BE2C (cell line): Measurements from ENCODE around the gene DALRD3.

ENCODE experiments used
- DNase-seq: peaks from one replicate; pipeline ENCODE4 v3.0.0-alpha.2; 2020
- H3K27me3 ChIP-seq: fragments of 250-450 bp; sonication (Bioruptor Pico); 2 replicates; pipeline ENCODE4 v1.5.1; 2020; ENCODE audit warnings: mild to moderate bottlenecking
- H3K36me3 ChIP-seq: fragments of 250-450 bp; sonication (Bioruptor Pico); 2 replicates; pipeline ENCODE4 v1.5.1; 2020; ENCODE audit warnings: mild to moderate bottlenecking
- H3K4me1 ChIP-seq: fragments of 250-450 bp; sonication (Bioruptor Pico); 2 replicates; pipeline ENCODE4 v1.5.1; 2020
- H3K4me3 ChIP-seq: 2 replicates; pipeline ENCODE4 v1.5.1; 2011; ENCODE audit warnings: low read depth, low read length
- H3K9me3 ChIP-seq: fragments of 250-450 bp; sonication (Bioruptor Pico); 2 replicates; pipeline ENCODE4 v1.5.1; 2020
- TF ChIP-seq, protein P1 (sequence below): IDR thresholded peaks from 2 replicates; pipeline ENCODE4 v1.5.1; 2012; ENCODE audit warnings: mild to moderate bottlenecking, low read depth, low read length

DALRD3 gene

DNA sequence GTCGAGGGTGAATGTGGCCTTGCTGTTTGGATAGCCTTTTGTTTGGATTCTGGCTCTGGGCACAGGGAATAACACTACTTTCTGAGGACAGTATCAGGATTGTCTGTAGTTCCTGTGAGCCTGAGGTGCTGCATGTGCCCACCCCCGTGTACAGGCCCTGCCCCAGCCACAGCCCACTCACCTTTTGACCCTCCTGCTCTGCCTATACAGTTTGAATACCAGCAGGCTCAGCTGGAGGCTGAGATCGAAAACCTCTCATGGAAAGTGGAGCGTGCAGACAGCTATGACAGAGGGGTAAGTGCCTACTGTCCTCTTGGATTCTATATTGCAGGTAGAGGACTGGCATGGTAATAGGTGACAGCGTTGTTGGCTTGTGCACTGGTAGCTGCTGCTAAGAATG lies 35.7 kb downstream of the DALRD3 start:
- no peaks in the 10 kb centered on the region for H3K4me1 ChIP-seq
- no peaks in the 10 kb centered on the region for H3K9me3 ChIP-seq
- H3K36me3 ChIP-seq, result peaks cover 21% of the 10 kb centered on the region
- no peak overlapping the region for H3K4me3 ChIP-seq
- TF ChIP-seq, protein P1, sequence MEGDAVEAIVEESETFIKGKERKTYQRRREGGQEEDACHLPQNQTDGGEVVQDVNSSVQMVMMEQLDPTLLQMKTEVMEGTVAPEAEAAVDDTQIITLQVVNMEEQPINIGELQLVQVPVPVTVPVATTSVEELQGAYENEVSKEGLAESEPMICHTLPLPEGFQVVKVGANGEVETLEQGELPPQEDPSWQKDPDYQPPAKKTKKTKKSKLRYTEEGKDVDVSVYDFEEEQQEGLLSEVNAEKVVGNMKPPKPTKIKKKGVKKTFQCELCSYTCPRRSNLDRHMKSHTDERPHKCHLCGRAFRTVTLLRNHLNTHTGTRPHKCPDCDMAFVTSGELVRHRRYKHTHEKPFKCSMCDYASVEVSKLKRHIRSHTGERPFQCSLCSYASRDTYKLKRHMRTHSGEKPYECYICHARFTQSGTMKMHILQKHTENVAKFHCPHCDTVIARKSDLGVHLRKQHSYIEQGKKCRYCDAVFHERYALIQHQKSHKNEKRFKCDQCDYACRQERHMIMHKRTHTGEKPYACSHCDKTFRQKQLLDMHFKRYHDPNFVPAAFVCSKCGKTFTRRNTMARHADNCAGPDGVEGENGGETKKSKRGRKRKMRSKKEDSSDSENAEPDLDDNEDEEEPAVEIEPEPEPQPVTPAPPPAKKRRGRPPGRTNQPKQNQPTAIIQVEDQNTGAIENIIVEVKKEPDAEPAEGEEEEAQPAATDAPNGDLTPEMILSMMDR, result no peak
- no peak for DNase-seq
- H3K27me3 ChIP-seq, result no peaks in the 10 kb centered on the region

DNA sequence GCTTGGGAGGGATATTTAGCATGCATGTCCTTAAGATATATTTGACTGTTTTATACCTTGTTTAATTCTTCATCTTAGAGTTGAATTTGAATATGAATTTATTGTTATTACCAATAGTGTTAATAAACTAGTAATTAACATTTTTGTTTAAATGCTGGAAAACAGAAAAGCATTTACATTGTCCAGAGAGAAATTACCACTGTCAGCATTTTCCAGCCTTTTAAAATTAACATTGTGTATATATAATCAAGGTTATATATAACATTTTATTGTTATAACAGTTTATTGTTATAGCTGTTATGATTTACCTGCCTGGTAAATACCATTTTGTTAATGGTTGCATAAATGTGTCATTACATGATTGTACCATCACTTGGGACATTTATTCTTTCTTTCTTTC lies 36.4 kb downstream of the DALRD3 start:
- peaks cover 21% of the 10 kb centered on the region for H3K36me3 ChIP-seq
- no peak overlapping the region for H3K4me3 ChIP-seq
- no peaks in the 10 kb centered on the region for H3K4me1 ChIP-seq
- H3K27me3 ChIP-seq, result no peaks in the 10 kb centered on the region
- no peak for DNase-seq
- TF ChIP-seq, protein P1, result no peak
- no peaks in the 10 kb centered on the region for H3K9me3 ChIP-seq

DNA sequence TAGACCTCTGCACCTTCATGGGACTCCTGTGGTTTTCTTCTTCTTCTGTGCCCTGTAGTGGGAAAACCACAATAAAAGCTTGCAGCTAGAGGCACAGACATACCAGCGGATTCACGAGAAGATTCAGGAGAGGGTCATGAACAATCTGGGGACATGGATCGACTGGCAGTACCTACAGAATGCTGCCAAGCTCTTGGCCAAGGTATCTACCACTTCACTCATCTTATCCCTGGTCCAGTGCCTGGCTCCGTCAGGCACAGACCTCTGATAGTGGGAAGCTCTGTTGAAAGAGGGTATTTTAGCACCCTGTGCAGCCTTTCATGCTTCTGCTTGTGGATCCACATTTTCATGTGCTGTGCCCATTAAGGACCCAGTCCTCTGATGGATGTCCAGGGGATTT lies 38.1 kb downstream of the DALRD3 start:
- no peaks in the 10 kb centered on the region for H3K27me3 ChIP-seq
- TF ChIP-seq, protein P1, result no peak
- H3K4me1 ChIP-seq, result no peaks in the 10 kb centered on the region
- no peak overlapping the region for H3K4me3 ChIP-seq
- no peak for DNase-seq
- H3K36me3 ChIP-seq, result peaks cover 21% of the 10 kb centered on the region
- no peaks in the 10 kb centered on the region for H3K9me3 ChIP-seq

DNA sequence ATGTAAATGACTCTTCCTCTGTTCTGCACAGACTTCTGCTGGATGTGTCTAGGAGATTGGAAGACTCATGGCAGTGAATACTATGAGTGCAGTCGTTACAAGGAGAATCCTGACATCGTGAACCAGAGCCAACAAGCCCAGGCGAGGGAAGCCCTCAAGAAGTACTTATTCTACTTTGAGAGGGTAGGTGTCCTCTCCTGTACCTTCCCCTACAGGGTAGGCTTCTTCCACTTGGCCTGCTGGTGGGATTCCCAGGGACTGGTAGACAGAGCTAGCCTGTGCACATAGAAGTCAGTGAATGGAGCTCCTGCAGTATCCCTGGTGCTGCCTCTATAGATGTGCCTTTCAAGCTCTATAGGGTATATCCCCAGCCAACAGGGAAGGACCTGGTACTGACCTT lies 38.9 kb downstream of the DALRD3 start:
- peaks cover 25% of the 10 kb centered on the region for H3K36me3 ChIP-seq
- no peaks in the 10 kb centered on the region for H3K27me3 ChIP-seq

DNA sequence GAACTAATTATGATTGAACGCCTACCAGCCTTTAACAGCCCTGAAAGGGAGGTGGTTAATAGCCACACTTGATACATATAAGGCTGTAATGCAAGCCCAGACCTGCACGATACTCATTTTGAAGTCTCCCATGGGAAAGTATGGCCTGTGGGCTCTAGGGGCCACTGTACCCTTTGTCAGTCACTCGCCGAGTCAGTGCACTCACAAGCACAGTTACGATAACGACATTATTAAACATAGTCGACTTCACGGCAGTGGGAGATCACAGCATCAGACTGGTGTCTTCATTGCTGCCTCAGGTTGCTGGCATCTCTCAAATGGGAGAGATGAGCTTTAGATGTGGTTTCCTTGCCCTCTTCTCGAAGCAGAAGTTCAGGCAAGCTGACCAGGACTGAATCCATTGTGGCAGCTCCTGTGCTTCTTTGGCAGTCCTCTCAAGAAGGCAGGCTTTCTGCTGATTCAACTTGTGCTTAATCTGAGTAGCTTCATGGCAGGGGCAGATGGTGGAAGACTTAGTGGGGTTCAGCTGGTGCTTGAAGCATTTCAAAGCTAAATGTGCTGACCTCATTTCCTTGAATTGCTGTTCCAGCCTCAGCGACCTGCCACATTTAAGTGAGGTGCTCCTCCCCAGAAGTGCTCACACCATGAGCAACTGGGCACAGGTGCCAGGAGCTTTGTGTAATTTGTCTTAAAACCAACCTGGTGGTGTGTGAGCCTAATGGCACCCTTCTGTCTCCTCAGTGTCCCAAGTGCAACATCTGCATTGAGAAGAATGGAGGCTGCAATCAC lies 44.1 kb downstream of the DALRD3 start:
- no peaks in the 10 kb centered on the region for H3K4me1 ChIP-seq
- no peaks in the 10 kb centered on the region for H3K27me3 ChIP-seq
- no peak for DNase-seq
- H3K4me3 ChIP-seq, result no peak overlapping the region
- peaks cover 28% of the 10 kb centered on the region for H3K36me3 ChIP-seq
- H3K9me3 ChIP-seq, result no peaks in the 10 kb centered on the region
- TF ChIP-seq, protein P1, result no peak

More for the DNA sequence above, 38.9 kb downstream of the DALRD3 start:
- Histone ChIP-seq H3K4me1 (no peaks in the 10 kb centered on the region), H3K4me3 (no peak overlapping the region), H3K9me3 (no peaks in the 10 kb centered on the region)
- no peak for DNase-seq
- TF ChIP-seq, protein P1, result no peak

DNA sequence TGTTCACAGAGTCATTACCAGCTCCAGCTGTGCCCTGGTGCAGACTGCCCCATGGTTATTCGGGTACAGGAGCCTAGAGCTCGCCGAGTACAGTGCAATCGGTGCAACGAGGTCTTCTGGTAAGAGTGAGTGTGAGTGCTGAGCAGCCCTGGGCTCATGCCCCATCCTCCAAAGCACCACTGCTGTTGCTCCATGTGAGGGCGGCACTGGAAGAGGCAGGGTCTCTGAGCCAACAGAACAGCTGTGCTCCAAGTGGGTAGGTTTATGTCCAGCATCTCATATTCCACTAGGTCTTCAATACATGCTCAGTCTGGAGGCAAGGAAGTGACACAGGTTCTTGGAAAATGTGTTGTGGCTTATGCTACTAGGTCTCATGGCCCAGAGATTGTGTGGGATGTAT lies 47.8 kb downstream of the DALRD3 start:
- Histone ChIP-seq H3K27me3 (no peaks in the 10 kb centered on the region), H3K4me3 (no peak overlapping the region), H3K36me3 (peaks cover 30% of the 10 kb centered on the region), H3K4me1 (no peaks in the 10 kb centered on the region), H3K9me3 (no peaks in the 10 kb centered on the region)
- DNase-seq, result no peak
- TF ChIP-seq, protein P1, result no peak
